GM18499 (cell line): Measurements from ENCODE around the gene IGF2R.

Source experiments
- ATAC-seq: cut with Tn5 transposase; IDR thresholded peaks from one replicate; pipeline ENCODE4 v1.9.1; 2021; ENCODE audit warnings: moderate number of reproducible peaks; ENCODE audit not compliant: insufficient read depth, unreplicated experiment

IGF2R gene

DNA sequence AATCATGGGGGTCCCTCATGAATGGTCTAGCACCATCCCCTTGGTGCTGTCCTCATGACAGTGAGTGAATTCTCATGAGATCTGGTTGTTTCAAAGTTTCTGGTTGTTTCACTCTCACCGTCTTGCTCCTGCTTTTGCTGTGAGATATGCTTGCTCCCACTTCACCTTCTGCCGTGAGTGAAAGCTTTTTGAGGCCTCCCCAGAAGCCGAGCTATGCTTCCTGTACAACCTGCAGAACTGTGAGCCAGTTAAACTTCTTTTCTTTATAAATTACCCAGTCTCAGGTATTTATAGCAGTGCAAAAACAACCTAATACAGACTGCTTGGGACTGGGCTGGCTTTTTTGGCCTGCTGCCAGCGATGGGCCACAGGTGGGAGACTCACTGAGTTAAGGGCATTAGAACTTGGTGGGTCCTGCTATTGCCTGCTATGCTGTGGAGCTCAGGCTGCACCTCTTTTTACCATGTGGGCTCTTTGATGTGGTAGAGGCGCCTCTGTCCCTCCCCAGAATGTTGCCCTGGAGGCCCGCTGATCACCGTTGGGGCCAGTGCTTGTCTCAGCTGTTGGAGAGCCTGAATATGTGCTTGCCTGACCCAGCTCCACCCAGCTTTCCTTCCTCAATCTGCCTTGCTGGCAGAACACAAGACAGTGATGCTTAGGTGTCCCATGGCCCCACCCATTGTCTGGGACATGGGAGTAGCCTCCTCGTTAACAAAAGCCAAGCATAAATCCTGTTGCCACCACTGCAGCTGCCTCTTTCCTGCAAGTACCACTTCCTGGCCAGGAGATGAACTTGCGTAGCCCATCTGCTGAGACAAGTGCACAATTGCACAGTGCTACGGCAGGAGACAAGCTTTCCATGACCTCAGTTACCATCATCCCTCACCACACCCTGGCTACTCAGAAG is 47.1 kb downstream of the IGF2R start:
- ATAC-seq: no peak

DNA sequence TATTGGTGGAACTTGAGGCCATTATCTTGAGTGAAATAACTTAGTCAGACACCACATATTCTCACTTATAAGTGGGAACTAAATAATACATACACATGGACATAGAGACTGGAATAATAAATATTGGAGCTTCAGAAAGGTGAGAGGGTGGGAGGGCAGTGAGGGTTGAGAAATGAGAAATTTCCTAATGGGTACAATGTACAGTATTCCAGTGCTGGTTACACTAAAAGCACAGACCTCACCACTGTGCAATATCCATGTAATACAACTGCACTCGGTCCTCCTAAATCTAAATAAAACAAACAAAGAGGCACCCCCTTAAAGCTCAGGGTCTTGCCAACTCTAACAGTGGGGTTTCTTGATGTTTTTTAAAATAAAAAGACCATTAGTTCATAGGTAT is 53.2 kb downstream of the IGF2R start:
- ATAC-seq: no peak

DNA sequence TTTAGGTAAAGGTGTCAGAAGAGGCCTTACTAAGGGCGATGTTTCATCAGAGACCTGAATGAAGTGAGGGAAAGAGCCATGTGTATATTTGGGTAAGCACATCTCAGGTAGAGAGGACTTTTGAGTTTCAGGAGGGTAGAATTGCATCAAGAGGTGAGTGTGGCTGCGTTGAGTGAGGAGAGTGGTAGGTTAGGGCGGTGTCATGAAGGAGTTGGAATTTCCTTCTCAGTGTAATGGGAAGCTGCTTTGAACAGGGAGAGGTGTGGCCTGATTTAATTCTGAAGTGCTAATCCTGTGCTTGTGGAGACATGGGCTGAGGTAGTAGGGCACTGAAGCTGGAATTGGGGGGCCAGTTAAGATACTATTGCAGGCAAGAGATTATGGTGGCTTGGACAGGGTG is 53.9 kb downstream of the IGF2R start:
- ATAC-seq: no peak

DNA sequence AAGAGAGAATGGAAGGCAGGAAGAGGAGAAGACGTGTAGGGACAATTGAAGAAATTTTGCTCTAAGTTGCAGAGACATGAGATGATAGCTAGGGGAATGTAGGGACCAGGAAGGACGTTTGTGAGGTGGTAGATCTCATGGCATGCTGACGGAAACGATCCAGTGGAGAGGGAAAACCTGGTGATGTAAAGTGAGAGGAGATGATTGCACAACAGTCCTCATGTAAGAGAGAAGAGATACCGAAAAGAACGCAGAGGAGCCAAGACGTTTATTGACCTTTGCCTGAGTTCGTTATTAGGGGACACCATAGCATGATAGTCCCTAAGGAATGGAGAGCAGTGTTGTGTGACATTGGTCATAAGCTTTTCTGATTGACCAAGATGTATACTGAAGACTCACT is 55.3 kb downstream of the IGF2R start:
- ATAC-seq: no peak

DNA sequence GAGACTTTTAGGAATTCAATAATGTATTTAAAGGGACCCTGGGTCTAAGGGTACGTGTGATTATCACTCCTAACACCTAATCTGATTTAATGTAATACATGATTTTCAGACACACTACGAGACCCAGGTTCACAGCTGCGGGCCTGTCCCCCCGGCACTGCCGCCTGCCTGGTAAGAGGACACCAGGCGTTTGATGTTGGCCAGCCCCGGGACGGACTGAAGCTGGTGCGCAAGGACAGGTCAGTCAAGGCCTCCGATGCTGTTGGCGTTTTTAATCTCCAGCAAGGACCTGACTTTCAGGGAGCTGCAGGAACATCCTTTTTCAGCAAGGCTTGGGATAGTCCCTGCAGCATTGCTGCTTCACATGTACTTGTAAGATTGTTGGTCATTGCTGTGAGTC is 58.2 kb downstream of the IGF2R start:
- ATAC-seq: no peak

DNA sequence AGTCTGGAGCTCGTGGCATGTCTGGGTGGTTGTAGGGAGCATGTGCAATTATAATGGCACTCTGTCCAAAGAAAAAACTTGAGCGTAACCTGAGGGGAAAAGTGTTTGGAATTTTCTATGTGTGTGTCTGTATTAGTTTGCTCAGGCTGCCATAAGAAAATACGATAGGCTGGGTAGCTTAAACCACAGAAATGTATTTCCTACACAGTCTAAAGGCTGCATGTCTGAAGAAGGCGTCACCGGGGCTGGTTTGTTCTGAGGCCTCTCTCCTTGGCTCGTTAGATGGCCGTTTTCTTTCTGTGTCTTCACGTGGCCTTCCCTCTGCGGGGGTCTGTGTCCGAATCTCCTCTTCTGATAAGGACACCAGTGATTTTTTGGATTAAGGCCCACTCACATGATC is 59.0 kb downstream of the IGF2R start:
- ATAC-seq: no peak

DNA sequence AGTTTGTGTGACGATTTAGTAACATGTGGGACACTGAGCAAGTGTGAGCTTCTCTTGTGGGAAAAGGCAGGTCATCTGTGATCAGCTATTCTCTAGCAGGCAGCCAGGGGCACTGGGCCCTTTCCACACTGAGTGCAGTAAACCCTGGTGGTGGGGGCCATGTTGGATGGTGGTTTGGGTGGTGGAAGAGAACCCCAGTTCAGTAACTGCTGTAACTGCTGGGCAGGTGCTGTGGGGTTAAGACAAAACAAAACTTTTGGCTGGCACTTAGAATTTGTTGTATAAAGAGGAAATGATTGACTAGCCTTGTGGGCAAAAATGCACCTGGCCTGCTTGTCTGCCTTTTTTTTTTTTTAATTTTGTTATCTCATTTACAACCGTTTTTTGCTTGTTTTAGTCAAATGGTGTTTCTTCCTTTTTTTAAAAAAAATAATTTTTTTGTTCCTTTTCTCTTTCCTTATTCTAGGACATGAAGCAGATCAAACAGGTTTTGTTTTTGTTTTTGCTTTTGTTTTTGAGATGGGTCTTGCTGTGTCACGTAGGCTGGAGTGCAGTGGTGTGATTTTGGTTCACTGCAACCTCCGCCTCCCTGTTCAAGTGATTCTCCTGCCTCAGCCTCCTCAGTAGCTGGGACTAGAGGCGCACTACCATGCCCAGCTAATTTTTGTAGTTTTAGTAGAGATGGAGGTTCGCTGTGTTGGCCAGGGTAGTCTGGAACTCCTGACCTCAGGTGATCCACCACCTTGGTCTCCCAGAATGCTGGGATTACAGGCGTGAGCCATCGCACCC is 59.8 kb downstream of the IGF2R start:
- no peak for ATAC-seq

DNA sequence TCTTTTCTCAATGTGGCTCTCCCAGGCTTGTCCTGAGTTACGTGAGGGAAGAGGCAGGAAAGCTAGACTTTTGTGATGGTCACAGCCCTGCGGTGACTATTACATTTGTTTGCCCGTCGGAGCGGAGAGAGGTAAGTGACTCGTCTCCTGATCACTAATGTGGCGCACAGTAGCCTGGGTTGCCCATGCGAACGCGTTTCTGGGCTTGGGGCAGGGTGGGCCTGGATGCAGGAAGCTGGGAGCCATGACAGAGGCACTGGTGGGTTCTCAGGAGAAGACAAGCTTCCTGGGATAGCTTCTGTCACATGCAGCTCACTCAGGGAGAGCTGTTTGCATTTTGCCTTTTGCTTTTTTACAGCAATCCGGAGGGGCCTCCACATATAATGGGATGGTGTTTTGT is 60.6 kb downstream of the IGF2R start:
- ATAC-seq: no peak

DNA sequence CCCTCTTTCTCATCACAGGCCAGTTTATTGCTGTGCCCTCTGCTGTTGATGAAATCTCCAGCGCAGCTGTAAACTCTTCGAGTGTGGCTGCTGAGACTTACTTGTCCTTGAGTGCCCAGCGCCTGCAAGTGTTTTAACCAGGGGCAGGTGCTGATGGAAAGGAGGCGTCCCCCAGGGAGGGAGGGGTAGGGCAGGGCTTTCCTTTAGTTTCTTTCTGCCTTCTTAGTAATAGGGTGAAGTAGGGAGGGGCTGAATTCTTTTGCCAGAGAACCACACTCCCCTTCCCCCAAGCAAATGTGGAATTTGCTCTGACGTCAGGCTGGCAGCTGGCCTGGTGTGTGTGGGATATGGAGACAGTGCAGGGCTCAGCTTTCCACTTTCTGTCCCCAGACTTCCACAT is 61.2 kb downstream of the IGF2R start:
- no peak for ATAC-seq

DNA sequence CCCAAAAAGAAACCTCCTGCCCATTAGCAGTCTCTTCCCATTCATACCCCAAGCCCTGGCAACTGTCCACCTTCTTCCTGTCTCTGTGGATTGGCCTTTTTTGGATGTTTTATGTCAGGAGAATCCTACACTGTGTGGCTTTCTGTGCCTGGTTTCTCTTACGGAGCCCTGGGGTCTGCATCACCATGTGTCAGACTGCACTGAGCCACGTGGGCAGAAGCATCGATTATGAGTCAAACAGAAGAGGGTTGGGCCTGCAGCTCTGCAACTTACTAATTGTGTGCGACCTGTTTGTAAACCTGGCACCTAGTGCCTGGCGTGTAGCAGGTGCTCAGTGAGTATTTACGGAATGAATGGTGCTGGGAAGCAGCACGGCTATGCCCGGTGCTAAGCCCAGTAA is 62.6 kb downstream of the IGF2R start:
- ATAC-seq: no peak

DNA sequence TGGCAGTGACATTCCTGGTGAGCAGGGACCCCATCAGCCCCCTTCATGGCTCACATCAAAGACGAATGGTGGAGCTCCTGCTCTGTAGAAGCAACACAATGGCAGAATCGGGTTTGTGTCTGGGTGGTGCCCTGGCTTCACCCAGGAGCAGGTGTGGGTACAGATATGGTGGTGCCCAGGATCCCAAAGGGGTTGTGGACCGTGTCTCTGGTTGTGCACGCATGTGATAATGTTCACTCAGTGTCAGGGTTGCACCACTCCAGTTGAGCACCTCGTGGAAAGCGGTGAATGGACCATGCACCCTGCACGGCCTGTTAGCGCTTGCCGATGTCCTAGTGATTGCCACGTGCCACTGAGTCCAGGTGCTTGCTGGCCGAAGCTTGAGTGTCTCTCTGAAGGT is 63.0 kb downstream of the IGF2R start:
- ATAC-seq: no peak

DNA sequence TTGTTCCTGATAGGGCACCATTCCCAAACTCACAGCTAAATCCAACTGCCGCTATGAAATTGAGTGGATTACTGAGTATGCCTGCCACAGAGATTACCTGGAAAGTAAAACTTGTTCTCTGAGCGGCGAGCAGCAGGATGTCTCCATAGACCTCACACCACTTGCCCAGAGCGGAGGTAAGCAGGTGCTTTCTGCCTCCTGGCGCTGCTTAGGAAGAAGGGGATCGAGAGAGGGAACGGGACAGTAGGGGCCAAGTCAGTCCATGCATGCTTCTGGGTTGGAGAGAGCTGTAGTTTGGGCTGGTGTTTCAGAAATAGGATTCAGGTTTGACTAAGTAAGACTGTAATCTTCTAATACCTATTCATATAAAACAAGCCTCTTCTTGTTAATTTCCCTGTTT is 63.7 kb downstream of the IGF2R start:
- no peak for ATAC-seq

DNA sequence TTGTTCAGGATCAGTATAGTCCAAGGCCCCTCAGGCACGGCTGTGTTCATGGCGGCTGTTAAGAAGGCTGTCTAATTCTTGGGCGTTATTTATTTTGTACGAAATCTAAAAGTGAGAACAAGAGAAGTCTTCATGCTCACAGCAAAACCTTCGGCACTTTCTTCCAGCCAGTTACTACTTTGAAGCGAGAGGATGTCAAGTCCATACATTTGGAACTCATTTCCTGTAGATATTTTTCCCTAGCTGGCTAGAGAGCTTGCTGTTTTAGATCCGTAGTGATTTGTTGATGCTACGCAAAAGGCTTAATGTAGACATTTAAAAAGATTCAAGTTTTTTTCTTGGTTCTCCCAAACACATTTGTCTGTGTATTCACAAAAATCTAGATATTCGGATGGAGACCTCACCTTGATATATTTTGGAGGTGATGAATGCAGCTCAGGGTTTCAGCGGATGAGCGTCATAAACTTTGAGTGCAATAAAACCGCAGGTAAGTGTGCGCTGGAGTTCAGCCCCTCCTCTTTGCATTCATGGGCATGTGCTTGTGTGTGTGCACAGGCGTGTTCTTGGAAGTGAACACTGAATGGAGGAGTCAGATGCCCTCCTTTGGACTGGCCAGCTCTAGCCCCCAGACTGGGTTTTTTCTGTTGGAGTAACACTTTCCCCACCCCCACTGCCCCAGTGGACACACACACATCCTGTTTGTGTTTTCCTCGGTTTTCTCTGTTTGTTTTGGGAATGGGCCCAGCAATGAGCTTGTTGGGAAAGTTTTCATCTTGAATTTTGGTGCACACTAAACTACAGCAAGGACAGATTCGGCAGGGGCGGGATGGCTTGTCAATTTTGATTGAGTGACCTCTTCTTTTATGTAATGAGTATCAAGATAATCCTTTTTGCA is 65.4 kb downstream of the IGF2R start:
- ATAC-seq: no peak

DNA sequence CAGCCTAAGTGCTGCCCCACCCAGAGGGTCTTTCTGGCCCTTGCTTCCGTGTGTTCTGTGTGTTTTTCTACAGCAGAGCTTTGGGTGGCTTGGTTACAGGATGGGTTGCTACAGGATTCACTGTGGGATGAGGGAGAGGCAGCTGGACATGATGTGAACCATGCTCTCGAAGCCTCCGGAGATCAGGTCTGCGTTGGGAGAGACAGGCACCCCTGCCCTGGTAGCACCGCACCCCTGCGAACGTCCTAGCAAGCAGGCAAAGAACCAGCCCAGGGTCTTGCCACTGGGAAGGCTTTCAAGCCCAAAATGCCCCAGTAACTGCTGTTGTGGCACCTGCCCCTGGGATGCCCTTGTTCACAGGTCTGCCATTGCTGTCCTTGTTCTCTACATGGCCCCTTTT is 66.4 kb downstream of the IGF2R start:
- no peak for ATAC-seq

DNA sequence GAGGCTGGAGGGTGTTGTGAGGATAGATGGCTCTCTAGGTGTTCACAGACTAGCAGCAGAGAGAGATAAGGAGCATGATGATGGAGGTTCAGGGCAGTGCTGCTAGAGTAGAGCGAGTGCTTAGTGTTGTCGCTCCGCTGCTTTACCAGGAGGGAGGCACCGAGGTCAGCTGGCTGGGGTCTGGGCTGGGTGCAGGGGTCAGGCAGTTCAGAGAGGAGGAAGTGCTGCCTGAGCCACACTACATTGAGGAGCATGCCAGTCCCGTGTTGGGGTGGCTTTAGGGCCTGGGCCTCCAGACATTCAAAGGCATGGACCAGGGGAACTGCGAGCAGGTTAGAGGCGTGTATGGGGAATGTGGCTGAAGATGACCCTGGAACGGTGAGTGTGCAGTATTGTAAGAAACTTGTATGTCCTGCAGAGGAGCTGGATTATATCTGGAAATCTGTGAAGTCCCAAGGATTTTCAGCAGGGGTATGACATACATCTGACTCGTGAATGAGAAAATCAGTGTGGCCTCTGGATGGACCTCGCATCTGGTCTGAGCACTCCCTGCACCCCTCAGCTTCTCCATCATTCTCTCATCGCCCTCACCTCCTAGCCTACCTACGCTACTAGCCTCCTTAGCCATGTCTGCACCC is 66.9 kb downstream of the IGF2R start:
- no peak for ATAC-seq

DNA sequence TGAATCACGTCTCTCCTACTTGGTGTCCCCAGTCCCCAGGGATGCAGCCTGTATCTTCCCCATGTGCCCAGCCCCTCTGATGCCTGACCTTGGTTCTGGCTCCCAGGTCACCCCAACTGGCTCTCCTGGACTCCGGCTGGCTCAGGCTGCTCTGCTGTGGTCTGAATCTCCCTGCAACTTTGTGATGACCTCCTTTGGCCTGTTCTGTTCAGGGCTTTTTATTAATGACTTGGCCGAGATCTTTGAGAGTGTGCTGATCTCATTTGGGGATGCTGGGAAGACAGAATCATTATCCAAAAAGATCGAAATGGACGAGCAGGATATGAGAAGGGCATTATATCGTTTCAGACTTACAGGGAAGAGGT is 67.4 kb downstream of the IGF2R start:
- no peak for ATAC-seq

DNA sequence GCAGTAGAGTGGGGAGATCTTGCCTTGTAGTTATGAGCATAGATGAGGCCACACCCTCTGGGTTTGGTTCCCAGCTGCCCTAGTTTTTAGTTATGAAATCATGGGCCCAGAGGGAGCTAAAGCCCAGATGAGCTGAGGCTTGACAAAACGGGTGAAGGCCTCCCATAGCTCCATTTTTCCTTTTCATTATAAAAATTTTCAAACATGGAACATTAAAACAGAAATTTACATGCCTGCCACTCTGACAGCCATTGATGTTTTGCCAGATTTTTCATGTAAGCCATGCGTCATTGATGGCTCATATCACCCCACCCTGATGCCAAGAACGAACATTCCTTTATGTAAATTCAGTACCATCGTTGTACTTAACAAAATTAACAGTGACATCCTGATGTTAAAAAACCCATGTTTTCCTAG is 67.9 kb downstream of the IGF2R start:
- ATAC-seq: no peak

DNA sequence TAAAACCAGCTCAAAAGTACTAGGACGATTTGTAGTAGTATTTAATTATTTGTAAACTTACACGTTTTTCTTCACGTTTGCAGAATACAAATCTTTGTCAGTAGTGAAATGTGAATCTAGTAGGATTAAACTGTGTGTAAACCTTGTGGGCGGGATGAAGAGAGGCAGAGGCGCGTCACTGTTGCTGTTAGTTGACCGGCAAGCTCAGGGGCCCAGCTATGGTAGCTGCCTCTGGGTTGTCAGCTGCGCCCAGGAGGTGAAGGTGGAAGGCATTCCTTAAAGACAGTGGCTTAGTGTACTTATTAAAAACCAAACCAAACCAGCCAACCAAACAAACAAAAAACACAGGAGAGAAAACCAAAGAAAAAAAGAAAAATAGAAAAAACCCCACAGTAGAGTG is 69.6 kb downstream of the IGF2R start:
- ATAC-seq: no peak

DNA sequence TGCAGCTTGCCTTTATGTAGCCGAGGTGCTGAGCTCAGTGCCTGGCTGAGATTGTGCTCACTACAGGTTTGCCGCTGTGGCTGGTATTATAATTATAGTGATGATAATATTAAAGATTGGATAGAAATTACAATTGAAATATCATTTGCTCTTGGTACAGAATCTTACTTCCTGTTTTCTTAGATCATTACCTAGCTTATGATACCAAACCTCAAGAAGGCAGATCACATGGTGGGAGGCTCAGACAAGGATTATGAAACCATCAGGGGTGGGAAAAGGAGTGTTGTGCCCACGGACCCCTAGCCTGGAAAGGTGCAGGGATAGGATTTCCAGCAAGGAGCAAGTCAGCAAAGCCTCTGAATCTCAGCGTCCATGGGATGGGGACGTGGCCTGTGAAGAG is 70.6 kb downstream of the IGF2R start:
- ATAC-seq: no peak

DNA sequence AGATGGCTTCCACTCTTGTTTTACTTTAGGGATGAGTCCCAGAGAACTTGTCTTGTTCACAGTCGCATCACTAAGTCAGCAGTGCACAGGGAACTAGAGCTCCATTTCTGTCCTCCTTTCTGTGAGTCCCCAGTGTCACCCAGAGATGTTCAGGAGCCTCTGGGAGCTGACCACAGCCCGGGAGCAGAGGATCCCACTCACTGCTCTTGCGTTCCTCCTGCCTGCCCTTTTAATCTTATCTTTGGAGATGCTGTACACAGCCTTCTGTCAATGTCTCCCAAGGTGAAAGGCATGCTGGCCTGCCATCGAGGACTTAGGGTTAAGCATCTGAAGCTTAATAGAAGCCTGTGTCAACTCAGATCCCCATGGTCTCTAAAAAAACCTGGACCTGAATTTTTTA is 71.2 kb downstream of the IGF2R start:
- ATAC-seq: no peak
